Osteocyte (in vitro differentiated cells): Measurements from ENCODE around the gene TLR3. TPM values are rescaled to one million over a fixed set of nuclear protein-coding genes. Genes with fewer than 3 reads are reported as not detected.

Source experiments
- DNase-seq: peaks from one replicate; pipeline ENCODE4 v3.0.0; 2021; ENCODE audit warnings: mixed read lengths; ENCODE audit not compliant: unreplicated experiment; ENCODE audit errors: extremely low spot score
- H3K27ac Mint-ChIP-seq: one replicate; pipeline ENCODE4 v1.8.0; 2021; ENCODE audit warnings: mild to moderate bottlenecking, mixed read lengths; ENCODE audit not compliant: unreplicated experiment
- H3K27me3 Mint-ChIP-seq: one replicate; pipeline ENCODE4 v1.8.0; 2021; ENCODE audit warnings: mixed read lengths; ENCODE audit not compliant: unreplicated experiment
- H3K36me3 Mint-ChIP-seq: one replicate; pipeline ENCODE4 v1.8.0; 2021; ENCODE audit warnings: mixed read lengths; ENCODE audit not compliant: unreplicated experiment
- H3K4me1 Mint-ChIP-seq: one replicate; pipeline ENCODE4 v1.8.0; 2021; ENCODE audit warnings: mixed read lengths; ENCODE audit not compliant: unreplicated experiment
- H3K4me3 Mint-ChIP-seq: one replicate; pipeline ENCODE4 v1.8.0; 2021; ENCODE audit warnings: mild to moderate bottlenecking, moderate library complexity, mixed read lengths; ENCODE audit not compliant: unreplicated experiment
- H3K9me3 Mint-ChIP-seq: one replicate; pipeline ENCODE4 v1.8.0; 2021; ENCODE audit warnings: mixed read lengths; ENCODE audit not compliant: unreplicated experiment
- CTCF ChIP-seq: fragments of 200-600 bp; sonication (generic); IDR thresholded peaks from 2 replicates; pipeline ENCODE4 v1.5.0; 2021; ENCODE audit warnings: antibody characterized with exemption, mild to moderate bottlenecking, moderate library complexity
- total RNA-seq: library from RNA; stranded (reverse); gene quantifications from 2 replicates; pipeline ENCODE4 v1.2.1, GENCODE V29; 2021

TLR3 gene
- total RNA-seq, 1 donor from 2014 or later = 7.5 TPM

GRCh38 chr4:186105647-186106321, 36.8 kb downstream of the TLR3 start:
- Mint-ChIP-seq H3K27me3 (peaks cover 45% of the 10 kb centered on the region), H3K4me1 (peaks cover 5% of the 10 kb centered on the region), H3K27ac (no peak overlapping the region), H3K36me3 (no peaks in the 10 kb centered on the region), H3K9me3 (no peaks in the 10 kb centered on the region), H3K4me3 (peak overlapping the region; percentile 64)
- no peak for DNase-seq
- TF ChIP-seq CTCF = no peak

- H3K27ac Mint-ChIP-seq = no peak overlapping the region
- TF ChIP-seq CTCF = no peak
Observed at GRCh38 chr4:186107947-186108346, 39.0 kb downstream of the TLR3 start.

GRCh38 chr4:186108391-186108790, 39.4 kb downstream of the TLR3 start:
- no peak for DNase-seq
- Mint-ChIP-seq H3K27ac (no peak overlapping the region), H3K36me3 (no peaks in the 10 kb centered on the region), H3K27me3 (peaks cover 39% of the 10 kb centered on the region), H3K4me1 (peaks cover 5% of the 10 kb centered on the region), H3K9me3 (no peaks in the 10 kb centered on the region), H3K4me3 (no peak overlapping the region)
- TF ChIP-seq CTCF = no peak

More at GRCh38 chr4:186107947-186108346, 39.0 kb downstream of the TLR3 start:
- no peaks in the 10 kb centered on the region for H3K9me3 Mint-ChIP-seq
- peaks cover 5% of the 10 kb centered on the region for H3K4me1 Mint-ChIP-seq
- no peak overlapping the region for H3K4me3 Mint-ChIP-seq
- H3K27me3 Mint-ChIP-seq = peaks cover 43% of the 10 kb centered on the region
- H3K36me3 Mint-ChIP-seq = no peaks in the 10 kb centered on the region
- DNase-seq = no peak

GRCh38 chr4:186109245-186109644, 40.3 kb downstream of the TLR3 start:
- no peaks in the 10 kb centered on the region for H3K9me3 Mint-ChIP-seq
- DNase-seq = no peak
- no peak overlapping the region for H3K27ac Mint-ChIP-seq
- H3K36me3 Mint-ChIP-seq = no peaks in the 10 kb centered on the region
- H3K27me3 Mint-ChIP-seq = peaks cover 32% of the 10 kb centered on the region
- H3K4me1 Mint-ChIP-seq = peaks cover 5% of the 10 kb centered on the region
- TF ChIP-seq CTCF = no peak
- no peak overlapping the region for H3K4me3 Mint-ChIP-seq

GRCh38 chr4:186116697-186117096, 47.7 kb downstream of the TLR3 start:
- Mint-ChIP-seq H3K4me1 (no peaks in the 10 kb centered on the region), H3K9me3 (no peaks in the 10 kb centered on the region), H3K4me3 (peak overlapping the region; percentile 65), H3K27me3 (peaks cover 33% of the 10 kb centered on the region), H3K36me3 (no peaks in the 10 kb centered on the region), H3K27ac (no peak overlapping the region)
- no peak for TF ChIP-seq CTCF
- no peak for DNase-seq
